Retinal pigment epithelial cell (primary cell): ENCODE measurements around the gene AADAC.

ENCODE experiments used
- DNase-seq: peaks from one replicate; pipeline ENCODE4 v3.0.0-alpha.2; 2010; ENCODE audit warnings: low read depth
- H3K4me3 ChIP-seq: 2 replicates; pipeline ENCODE4 v1.5.1; 2011; ENCODE audit warnings: mild to moderate bottlenecking, low read length, control low read depth, moderate library complexity
- TF ChIP-seq, protein P1 (sequence below): conservative IDR thresholded peaks from 2 replicates; pipeline ENCODE4 v1.5.1; 2011; ENCODE audit warnings: low read depth, low read length, control low read depth, inconsistent platforms

Gene AADAC

DNA sequence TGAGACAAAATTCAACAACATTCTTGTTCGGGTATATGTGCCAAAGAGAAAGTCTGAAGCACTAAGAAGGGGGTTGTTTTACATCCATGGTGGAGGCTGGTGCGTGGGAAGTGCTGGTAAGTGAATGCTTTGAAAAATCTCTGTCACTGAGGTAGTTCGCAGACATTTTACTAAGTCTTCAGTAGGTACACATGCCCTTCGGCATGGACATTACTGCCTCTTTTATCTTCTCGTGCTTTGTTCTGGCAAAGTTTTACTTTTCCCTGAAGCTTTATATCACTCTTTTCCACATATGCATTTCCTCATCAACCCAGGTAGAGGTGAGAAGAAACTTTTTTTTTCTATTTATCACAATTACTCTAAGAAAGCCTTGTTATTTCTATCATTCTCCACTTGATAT, 3.6 kb downstream of the AADAC start:
- TF ChIP-seq, protein P1, sequence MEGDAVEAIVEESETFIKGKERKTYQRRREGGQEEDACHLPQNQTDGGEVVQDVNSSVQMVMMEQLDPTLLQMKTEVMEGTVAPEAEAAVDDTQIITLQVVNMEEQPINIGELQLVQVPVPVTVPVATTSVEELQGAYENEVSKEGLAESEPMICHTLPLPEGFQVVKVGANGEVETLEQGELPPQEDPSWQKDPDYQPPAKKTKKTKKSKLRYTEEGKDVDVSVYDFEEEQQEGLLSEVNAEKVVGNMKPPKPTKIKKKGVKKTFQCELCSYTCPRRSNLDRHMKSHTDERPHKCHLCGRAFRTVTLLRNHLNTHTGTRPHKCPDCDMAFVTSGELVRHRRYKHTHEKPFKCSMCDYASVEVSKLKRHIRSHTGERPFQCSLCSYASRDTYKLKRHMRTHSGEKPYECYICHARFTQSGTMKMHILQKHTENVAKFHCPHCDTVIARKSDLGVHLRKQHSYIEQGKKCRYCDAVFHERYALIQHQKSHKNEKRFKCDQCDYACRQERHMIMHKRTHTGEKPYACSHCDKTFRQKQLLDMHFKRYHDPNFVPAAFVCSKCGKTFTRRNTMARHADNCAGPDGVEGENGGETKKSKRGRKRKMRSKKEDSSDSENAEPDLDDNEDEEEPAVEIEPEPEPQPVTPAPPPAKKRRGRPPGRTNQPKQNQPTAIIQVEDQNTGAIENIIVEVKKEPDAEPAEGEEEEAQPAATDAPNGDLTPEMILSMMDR: no peak
- no peak overlapping the region for H3K4me3 ChIP-seq
- no peak for DNase-seq

DNA sequence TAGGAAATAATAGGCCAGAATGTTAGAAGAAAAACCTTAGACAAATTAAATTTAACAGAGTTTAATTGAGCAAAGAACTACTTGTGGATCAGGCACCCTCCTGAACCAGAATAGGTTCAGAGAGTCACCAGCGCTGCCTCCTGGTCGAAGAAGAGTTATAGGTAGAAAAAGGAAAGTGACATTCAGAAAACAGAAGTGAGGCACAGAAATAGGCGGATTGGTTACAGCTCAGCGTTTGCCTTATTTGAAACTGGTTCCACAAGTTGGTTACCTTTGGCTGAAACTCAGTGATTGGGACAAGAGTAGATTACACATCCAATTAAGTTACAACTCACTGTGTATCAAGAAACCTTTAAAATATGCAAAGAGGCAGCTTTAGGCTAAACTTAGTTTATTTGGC, 4.4 kb downstream of the AADAC start:
- no peak for DNase-seq
- TF ChIP-seq, protein P1: no peak

DNA sequence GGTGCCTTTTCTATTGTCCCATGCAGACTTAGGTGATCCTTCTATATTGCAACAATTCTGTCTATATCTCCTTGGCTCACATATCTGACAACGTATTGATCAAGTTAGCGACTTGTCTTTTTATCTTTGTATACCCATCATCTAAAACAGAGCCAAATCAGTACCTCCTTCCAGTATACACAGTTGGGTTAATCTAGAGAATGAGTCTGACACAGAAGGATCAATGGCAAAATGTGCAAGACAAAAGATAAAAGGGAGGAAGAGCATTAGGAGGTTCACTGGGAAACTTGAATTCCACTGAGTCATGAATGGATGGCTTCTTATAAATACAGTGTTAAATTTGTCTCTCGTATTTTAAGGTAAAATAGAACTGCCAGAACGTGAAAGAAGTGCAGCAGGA, 6.0 kb downstream of the AADAC start:
- no peak overlapping the region for H3K4me3 ChIP-seq
- DNase-seq: no peak
- TF ChIP-seq, protein P1: no peak

More for the DNA sequence above, 4.4 kb downstream of the AADAC start:
- no peak overlapping the region for H3K4me3 ChIP-seq

DNA sequence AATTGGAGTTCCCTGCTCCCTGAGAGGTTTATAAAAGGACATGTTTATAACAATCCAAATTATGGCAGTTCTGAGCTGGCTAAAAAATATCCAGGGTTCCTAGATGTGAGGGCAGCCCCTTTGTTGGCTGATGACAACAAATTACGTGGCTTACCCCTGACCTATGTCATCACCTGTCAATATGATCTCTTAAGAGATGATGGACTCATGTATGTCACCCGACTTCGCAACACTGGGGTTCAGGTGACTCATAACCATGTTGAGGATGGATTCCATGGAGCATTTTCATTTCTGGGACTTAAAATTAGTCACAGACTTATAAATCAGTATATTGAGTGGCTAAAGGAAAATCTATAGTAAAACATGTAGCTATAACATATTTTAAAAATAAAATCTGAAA, 13.9 kb downstream of the AADAC start:
- TF ChIP-seq, protein P1: no peak
- no peak overlapping the region for H3K4me3 ChIP-seq
- no peak for DNase-seq

DNA sequence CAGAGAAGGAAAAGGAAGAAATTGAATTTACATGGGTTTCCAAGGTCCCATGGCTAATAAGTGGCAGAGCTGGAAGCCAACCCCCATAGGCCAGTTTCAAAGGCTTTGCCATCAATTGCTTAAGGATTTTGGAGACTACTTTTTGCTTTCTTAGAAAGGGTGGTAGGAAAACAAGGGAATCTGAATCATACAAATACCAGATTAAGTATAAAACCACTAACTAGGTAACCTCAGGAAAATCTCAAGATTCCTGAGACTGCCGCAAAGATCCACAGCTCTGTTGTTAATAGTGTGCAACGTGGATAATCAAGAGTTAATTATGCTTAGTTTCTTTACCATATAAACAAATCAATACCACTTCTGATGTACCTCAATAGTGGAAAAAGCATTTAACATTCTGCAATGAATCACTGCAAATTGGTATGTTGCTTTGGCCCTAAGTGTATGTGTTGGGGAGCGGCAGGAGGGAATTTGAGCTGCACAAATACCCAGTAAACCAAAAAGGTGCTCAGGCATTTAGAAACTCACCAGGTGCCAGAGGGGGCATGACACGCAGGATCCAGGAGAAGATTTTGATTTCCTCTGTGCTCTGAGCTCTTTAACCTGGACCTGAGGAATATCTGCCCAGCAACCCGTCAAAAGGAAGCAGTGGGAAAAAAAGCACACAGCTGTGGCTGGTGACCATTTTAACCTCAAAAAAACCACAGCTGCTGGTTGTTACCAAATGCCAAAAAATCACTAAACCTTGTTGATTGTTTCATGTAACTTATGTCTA, 22.0 kb downstream of the AADAC start:
- peak overlapping the region; percentile 2 for H3K4me3 ChIP-seq
- TF ChIP-seq, protein P1: no peak
- peak; percentile 20 for DNase-seq

DNA sequence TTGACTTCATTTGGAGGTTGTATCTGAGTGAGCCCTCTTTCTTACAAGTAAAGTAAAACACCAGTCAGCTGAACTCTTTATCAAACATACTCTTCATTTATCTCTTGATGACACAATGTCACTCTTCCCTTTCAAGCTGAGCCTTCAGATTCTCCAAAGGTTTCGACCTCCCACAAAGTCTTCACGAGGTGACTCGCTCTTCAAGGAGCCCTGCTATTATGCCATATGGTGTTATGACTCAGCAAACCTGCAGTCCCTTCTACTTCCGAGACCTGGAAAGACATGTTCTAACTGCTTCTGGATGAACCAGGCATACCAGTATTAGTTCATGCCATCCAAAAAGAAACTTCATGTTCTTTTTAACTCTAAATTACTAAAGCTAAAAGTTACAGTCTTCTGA, 23.1 kb downstream of the AADAC start:
- TF ChIP-seq, protein P1: no peak
- H3K4me3 ChIP-seq: no peak overlapping the region

More for the DNA sequence above, 23.1 kb downstream of the AADAC start:
- peak; percentile 36 for DNase-seq
